GM19455 (cell line): ENCODE results near the gene ARHGAP26.
"Not testable (repeated sequence)": the region's sequence is repeated elsewhere in the genome, so short reads cannot be mapped to it uniquely, and the experiment has no call there.

ENCODE experiments used
- ATAC-seq: cut with Tn5 transposase; IDR thresholded peaks from one replicate; pipeline ENCODE4 v1.9.1; 2021; ENCODE audit not compliant: unreplicated experiment

The ARHGAP26 gene

GRCh38 chr5:142922223-142922952 is 152.2 kb downstream of the ARHGAP26 start:
- ATAC-seq = no peak

DNA sequence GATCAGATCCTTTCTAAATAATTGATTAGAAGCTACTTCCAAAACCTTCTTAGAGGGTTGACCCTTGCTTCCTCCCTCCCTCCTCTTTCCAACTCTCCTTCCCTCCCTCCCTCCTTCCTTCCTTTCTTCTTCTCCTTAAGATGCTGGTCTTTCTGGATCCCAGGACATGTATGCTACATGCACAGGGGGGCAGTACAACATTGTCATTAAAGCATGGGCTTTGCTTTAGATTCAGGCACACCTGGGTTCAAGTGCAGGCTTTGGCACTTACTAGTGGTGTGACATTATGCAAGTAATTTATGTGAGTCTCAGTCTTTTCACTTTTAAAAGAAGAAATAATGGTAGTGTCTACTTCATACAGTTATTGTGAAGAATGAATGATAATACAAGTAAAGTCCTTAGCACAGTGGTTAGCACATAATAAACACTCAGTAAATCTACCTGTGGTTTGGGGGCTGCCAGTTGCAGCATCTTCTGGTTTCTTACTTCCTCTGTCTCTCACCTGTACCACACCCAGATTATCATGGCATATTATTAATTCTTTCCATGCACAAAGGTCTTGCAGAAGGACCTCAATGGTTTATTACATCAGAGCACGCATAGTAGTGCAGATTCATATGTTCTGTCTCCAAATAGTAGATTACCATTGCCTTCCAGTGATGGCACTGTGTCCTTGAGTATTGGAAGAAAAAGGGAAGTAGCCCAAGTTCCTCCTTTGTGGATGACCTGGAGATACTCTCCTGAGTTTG is 154.1 kb downstream of the ARHGAP26 start:
- ATAC-seq = no peak

GRCh38 chr5:142925795-142926194 is 155.6 kb downstream of the ARHGAP26 start:
- ATAC-seq = no peak

GRCh38 chr5:142926549-142926948 is 156.4 kb downstream of the ARHGAP26 start:
- ATAC-seq = no peak

GRCh38 chr5:142928999-142929398 is 158.8 kb downstream of the ARHGAP26 start:
- ATAC-seq = not testable (repeated sequence)

DNA sequence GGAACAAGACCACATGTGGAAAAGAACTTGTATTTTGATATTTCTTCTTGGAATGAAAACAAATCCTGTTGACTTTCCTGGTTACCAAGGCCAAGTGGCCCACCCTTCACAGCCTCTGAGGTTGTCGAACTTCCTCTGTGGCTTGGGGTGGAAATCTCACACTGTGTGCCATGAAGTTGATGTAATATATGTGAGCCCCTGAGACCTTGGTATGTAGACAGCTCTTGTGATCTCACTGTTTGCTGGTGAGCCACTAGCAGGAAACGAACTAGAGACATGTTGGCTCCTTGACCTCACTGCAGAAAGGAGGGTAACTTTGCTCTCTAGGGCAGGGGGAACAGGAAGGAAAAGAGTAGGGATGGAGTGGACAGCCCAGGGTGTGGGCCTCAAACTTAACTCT is 159.4 kb downstream of the ARHGAP26 start:
- ATAC-seq = no peak

DNA sequence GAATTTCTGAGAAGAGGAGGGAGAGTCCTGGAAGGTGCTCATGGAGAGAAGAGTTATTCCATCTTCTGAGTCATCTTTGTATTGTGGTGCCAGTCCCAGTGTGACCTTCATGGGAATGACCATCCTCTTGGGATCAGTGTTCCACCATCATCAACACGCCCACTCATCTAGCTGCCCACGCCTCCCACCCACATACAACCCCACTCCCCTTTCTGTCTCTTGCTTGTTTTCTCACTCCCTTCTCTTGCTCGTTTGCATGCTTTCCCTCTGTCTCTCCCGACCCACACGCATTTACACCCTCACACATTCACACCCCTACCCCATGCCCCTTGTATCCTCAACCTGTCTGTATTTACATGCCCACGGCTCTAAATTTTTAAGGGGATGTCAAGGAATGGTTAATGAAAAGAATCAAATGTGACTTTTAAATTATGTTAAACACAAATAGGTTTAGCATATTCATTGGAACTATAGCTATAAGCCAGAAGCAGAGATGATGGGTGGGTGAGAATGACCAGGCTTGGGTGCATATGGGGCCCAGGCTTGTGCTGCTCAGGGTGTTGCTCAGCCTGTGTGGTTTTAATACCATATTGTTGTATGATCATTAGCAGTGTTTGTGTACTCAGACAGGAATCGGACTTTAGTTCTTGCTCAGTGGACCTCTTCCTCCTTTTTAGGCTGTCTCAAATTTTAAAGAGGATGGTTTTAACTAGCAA is 160.4 kb downstream of the ARHGAP26 start:
- no peak for ATAC-seq

- no peak for ATAC-seq
Measured at GRCh38 chr5:142931896-142932686, 161.9 kb downstream of the ARHGAP26 start.

- ATAC-seq = no peak
Measured at GRCh38 chr5:142934051-142934762, 164.0 kb downstream of the ARHGAP26 start.

GRCh38 chr5:142935014-142935413 is 164.8 kb downstream of the ARHGAP26 start:
- ATAC-seq = no peak

- ATAC-seq = no peak
Measured at GRCh38 chr5:142937374-142937773, 167.2 kb downstream of the ARHGAP26 start.

DNA sequence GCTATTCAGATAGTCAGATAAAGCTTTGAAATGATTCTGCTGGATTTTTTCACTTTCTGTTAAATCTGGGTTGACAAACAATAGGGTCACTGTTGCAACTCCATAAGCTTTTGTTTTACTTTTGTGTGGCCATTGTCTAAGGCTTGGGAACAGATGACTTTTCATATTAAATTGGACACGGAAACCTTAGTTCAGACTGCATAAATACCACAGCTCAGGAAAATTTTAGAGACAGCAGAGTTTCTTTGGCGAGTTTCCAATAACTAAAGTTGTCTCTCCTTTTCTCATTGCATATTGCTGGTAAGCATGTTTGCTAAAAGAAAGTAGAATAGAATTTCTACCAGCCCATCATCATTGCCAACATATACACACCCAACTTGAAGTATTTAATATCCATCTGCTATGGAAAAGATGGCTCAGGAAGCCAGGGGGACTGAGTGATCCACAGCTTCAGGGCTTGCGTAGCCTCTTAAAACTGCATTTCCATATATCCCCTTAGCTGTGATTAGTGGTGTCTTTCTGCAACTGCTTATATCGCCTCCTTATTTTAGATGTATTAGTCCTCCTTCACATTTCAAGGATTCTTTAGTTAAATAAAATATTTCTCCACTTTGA is 168.2 kb downstream of the ARHGAP26 start:
- ATAC-seq = no peak

DNA sequence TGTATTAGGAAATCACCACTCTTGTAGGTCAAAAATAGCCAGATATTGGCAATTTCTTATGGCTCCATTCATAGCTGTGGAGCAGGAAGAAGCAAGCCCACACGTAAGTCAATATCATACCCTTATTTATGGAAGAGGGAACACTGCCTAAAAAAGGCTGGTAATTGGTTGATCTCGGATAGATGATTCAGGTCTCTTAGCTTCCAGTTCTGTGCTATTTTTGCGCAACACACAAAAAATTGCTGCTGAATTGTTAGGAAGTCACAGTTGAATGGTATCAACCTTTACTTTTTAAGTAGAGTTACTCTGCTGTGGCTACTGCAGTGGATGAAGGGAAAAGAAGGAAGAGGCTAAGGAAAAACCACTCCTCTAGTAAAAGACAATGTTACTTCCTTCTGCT is 168.8 kb downstream of the ARHGAP26 start:
- ATAC-seq = no peak

GRCh38 chr5:142939884-142940283 is 169.7 kb downstream of the ARHGAP26 start:
- no peak for ATAC-seq

DNA sequence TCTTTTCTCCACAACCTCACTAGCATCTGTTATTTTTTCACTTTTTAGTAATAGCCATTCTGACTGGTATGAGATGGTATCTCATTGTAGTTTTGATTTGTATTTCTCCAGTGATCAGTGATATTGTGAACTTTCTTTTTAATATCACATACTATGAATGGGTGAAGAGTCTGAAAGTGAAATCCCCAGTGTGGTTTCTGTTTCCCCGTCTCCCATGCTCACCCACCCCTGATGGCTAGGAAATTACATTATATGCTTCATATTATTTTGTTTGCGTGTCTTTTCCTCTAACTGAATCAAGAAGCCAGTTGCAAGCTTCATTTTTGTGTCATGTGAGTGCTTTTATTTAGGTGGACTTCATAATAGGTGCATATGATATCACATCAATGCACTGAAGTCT is 171.1 kb downstream of the ARHGAP26 start:
- no peak for ATAC-seq

GRCh38 chr5:142942901-142943300 is 172.7 kb downstream of the ARHGAP26 start:
- no peak for ATAC-seq

GRCh38 chr5:142944140-142944539 is 174.0 kb downstream of the ARHGAP26 start:
- no peak for ATAC-seq

- ATAC-seq = no peak
Measured at GRCh38 chr5:142945321-142945720, 175.1 kb downstream of the ARHGAP26 start.

GRCh38 chr5:142945845-142946244 is 175.7 kb downstream of the ARHGAP26 start:
- ATAC-seq = no peak
